HG03571 (cell line): ENCODE data around the gene LCN12.

Experiments
- ATAC-seq: cut with Tn5 transposase; IDR thresholded peaks from one replicate; pipeline ENCODE4 v1.9.1; 2021; ENCODE audit not compliant: unreplicated experiment

LCN12 gene

GRCh38 chr9:136944519-136945332 is 7.3 kb upstream of the LCN12 start, which contains the start of the genes C8G and FBXW5:
Gene C8G (plus strand): TSS chr9:136945243. CDS start chr9:136945321, 78 bp downstream.
Gene FBXW5 (minus strand): TSS chr9:136944738. CDS start chr9:136944083, 655 bp downstream.
- ATAC-seq, result peak; percentile 71

- no peak for ATAC-seq
Observed at GRCh38 chr9:136945333-136946227, 6.5 kb upstream of the LCN12 start.

- ATAC-seq, result no peak
Observed at GRCh38 chr9:136946228-136947027, 5.6 kb upstream of the LCN12 start.

GRCh38 chr9:136947028-136947891 is 4.8 kb upstream of the LCN12 start:
- no peak for ATAC-seq

GRCh38 chr9:136947955-136948510 is 4.0 kb upstream of the LCN12 start:
- no peak for ATAC-seq

GRCh38 chr9:136949239-136949816 is 2.7 kb upstream of the LCN12 start:
- no peak for ATAC-seq

- ATAC-seq, result peak; percentile 82
Observed at GRCh38 chr9:136949817-136950655, 2.0 kb upstream of the LCN12 start.

- ATAC-seq, result no peak
Observed at GRCh38 chr9:136950656-136951276, 1.3 kb upstream of the LCN12 start.

GRCh38 chr9:136952321-136952850 is 313 bp downstream of the LCN12 start:
- ATAC-seq, result no peak

GRCh38 chr9:136952876-136953770 is 1.1 kb downstream of the LCN12 start:
- no peak for ATAC-seq

DNA sequence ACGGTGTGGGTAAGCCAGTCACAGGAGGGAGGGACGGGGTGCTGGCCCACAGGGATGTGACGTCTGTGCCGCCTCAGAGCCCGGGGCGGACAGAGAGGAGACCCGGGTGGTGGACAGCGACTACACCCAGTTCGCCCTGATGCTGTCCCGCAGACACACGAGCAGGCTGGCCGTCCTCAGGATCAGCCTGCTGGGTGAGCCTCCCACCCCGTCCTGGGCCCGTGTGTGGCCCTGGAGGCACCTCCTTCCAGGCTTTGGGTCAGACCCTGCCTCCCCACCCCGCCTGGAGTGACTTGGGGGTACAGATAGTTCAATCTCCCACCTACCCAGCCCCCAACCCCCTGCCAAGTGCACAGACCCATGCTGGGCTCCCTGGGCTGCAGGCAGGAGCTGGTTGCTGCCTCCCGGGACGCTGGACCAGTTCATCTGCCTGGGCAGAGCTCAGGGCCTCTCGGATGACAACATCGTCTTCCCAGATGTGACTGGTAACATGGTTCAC is 1.7 kb downstream of the LCN12 start:
- no peak for ATAC-seq

DNA sequence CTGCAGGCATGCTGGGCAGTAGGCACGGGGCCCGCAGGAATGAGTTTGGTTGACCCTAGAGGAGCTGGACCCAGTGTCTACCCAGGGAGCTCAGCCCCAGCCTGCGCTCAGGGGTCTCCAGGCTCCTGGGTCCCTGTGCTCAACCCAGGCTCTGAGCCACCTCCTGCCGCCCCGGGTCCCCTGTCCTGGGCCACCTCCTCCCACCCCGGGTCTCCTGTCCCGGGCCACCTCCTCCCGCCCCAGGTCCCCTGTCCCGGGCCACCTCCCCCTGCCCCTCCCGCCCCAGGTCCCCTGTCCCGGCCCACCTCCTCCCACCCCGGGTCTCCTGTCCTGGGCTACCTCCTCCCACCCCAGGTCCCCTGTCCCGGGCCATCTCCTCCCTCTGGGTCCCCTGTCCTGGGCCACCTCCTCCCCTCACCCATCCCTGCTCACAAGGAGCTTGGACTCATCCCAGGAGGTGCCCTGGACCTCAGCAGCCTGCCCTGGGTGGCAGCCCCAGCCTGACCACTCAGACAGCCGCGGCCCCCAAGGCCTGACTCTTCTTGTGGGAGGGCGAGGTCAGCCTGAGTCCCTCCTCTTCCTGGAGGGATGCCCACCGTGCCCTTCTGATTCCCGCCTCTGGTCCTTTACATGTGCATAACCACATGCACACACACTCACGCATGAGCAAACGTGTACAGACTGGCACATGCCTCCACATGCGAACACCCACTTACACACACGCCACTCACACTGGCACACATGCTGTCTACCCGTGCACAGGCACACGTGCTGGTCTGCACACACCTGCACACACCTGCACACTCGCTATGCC is 2.4 kb downstream of the LCN12 start:
- ATAC-seq, result no peak

- ATAC-seq, result no peak
Observed at GRCh38 chr9:136955202-136955942, 3.3 kb downstream of the LCN12 start.

DNA sequence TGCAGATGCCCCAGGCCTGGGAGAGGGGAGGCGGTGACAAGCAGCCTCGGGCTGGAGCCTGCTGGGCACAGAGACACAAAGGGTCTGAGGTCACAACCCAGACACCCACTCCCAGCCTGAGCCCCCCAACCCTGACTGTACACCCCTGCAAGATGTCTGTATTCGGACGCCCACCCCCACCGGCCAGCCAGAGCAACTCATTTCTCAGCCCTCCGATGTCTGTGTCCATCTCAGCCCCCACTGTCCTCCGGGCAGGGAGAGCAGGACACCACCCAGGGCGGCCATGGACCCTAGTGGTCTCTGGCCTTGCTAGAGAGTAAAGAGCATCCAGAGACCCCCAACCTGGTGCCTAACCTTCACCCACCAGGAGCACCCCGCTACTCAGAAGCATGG is 3.9 kb downstream of the LCN12 start:
- ATAC-seq, result no peak

DNA sequence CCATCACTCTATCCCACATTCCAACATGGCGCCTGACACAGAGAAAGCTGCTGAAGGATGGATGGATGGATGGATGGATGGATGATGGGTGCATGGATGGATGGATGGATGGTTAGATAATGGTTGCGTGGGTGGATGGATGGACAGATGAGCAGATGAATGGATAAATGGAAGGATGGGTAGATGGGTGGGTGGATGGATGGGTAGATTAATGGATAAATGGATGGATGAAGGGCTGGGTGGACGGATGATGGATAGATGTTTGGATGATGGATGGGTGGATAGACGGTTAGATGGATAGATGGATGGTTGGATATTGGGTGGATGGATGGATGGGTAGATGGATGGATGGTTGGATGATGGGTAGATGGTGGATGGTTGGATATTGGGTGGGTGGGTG is 4.5 kb downstream of the LCN12 start:
- ATAC-seq, result no peak
